HTR-8/SVneo (cell line): ENCODE results near the gene ZFP1.

Experiments
- DNase-seq: peaks from one replicate; pipeline ENCODE4 v3.0.0; 2011; ENCODE audit warnings: low spot score, mixed read lengths; ENCODE audit not compliant: insufficient read length
- FAIRE-seq: peaks from 2 replicates; lab custom pipeline; 2011; peaks lifted over from hg19 to GRCh38; lab: Jason Lieb, UNC

The ZFP1 gene

GRCh38 chr16:75143941-75144340, 4.4 kb upstream of the ZFP1 start:
- DNase-seq: no peak
- FAIRE-seq: no peak

GRCh38 chr16:75147968-75148310, 385 bp upstream of the ZFP1 start:
- DNase-seq (no peak), FAIRE-seq (no peak)

GRCh38 chr16:75151798-75152197, 3.5 kb downstream of the ZFP1 start:
- FAIRE-seq (no peak), DNase-seq (no peak)

GRCh38 chr16:75152635-75153034, 4.3 kb downstream of the ZFP1 start:
- FAIRE-seq: no peak
- no peak for DNase-seq

GRCh38 chr16:75160386-75160785, 12.1 kb downstream of the ZFP1 start:
- FAIRE-seq (no peak), DNase-seq (no peak)

GRCh38 chr16:75169899-75170405, 21.6 kb downstream of the ZFP1 start:
- FAIRE-seq (peak; percentile 4), DNase-seq (no peak)

GRCh38 chr16:75172578-75172977, 24.3 kb downstream of the ZFP1 start:
- FAIRE-seq: no peak

GRCh38 chr16:75175074-75175473, 26.8 kb downstream of the ZFP1 start:
- no peak for FAIRE-seq
- DNase-seq: no peak

More at GRCh38 chr16:75172578-75172977, 24.3 kb downstream of the ZFP1 start:
- no peak for DNase-seq

GRCh38 chr16:75176926-75177325, 28.6 kb downstream of the ZFP1 start:
- no peak for FAIRE-seq
- no peak for DNase-seq

GRCh38 chr16:75179208-75179607, 30.9 kb downstream of the ZFP1 start:
- FAIRE-seq (no peak), DNase-seq (no peak)

- no peak for DNase-seq
- no peak for FAIRE-seq
Observed at GRCh38 chr16:75181630-75182029, 33.3 kb downstream of the ZFP1 start.

GRCh38 chr16:75188832-75189477, 40.6 kb downstream of the ZFP1 start:
- FAIRE-seq (peak; percentile 55), DNase-seq (no peak)

GRCh38 chr16:75189638-75190245, 41.4 kb downstream of the ZFP1 start:
- DNase-seq (no peak), FAIRE-seq (peak; percentile 4)

GRCh38 chr16:75192606-75193264, 44.4 kb downstream of the ZFP1 start:
- DNase-seq (no peak), FAIRE-seq (peak; percentile 88)

GRCh38 chr16:75193265-75193650, 44.9 kb downstream of the ZFP1 start:
- no peak for DNase-seq
- peak; percentile 31 for FAIRE-seq

- no peak for DNase-seq
- FAIRE-seq: no peak
Observed at GRCh38 chr16:75193730-75194444, 45.6 kb downstream of the ZFP1 start.

- FAIRE-seq: no peak
- no peak for DNase-seq
Observed at GRCh38 chr16:75195811-75196790, 47.8 kb downstream of the ZFP1 start.

- no peak for FAIRE-seq
- no peak for DNase-seq
Observed at GRCh38 chr16:75196836-75197235, 48.5 kb downstream of the ZFP1 start.

- DNase-seq: no peak
- peak; percentile 36 for FAIRE-seq
Observed at GRCh38 chr16:75197522-75198134, 49.3 kb downstream of the ZFP1 start.
